Fibroblast of the aortic adventitia (primary cell): Measurements from ENCODE around the gene CELF5. TPM values are rescaled to one million over a fixed set of nuclear protein-coding genes. Genes with fewer than 3 reads are reported as not detected.
"Not testable (repeated sequence)": the region's sequence is repeated elsewhere in the genome, so short reads cannot be mapped to it uniquely, and the experiment has no call there.

Experiments
- DNase-seq: peaks from one replicate; pipeline ENCODE4 v3.0.0-alpha.2; 2010; ENCODE audit warnings: low read depth
- H3K4me3 ChIP-seq: 2 replicates; pipeline ENCODE4 v1.5.1; 2011; ENCODE audit warnings: low read depth, mild to moderate bottlenecking, control low read depth, low read length, moderate library complexity
- CTCF ChIP-seq: IDR thresholded peaks from 2 replicates; pipeline ENCODE4 v1.5.1; 2011; ENCODE audit warnings: mild to moderate bottlenecking, low read length, control low read depth, inconsistent platforms; ENCODE audit not compliant: insufficient read depth
- total RNA-seq: library from RNA; depleted of rRNA; stranded (reverse); fragments of >200 nt; gene quantifications from 2 replicates; pipeline ENCODE4 v1.2.3, GENCODE V29; 2012; ENCODE audit warnings: low replicate concordance

The CELF5 gene
- total RNA-seq, 1 donor: not detected

- H3K4me3 ChIP-seq: no peak overlapping the region
- no peak for TF ChIP-seq CTCF
Observed at GRCh38 chr19:3213159-3213558, 11.3 kb upstream of the CELF5 start.

GRCh38 chr19:3216874-3217273 lies 7.6 kb upstream of the CELF5 start:
- H3K4me3 ChIP-seq: no peak overlapping the region
- DNase-seq: no peak
- TF ChIP-seq CTCF: no peak

More at GRCh38 chr19:3213159-3213558, 11.3 kb upstream of the CELF5 start:
- no peak for DNase-seq

GRCh38 chr19:3220576-3220975 lies 3.9 kb upstream of the CELF5 start:
- TF ChIP-seq CTCF: no peak
- no peak for DNase-seq
- H3K4me3 ChIP-seq: no peak overlapping the region

GRCh38 chr19:3221576-3221975 lies 2.9 kb upstream of the CELF5 start:
- DNase-seq, H3K4me3 ChIP-seq: not testable (repeated sequence)

GRCh38 chr19:3222709-3223108 lies 1.8 kb upstream of the CELF5 start:
- no peak for DNase-seq
- TF ChIP-seq CTCF: no peak
- no peak overlapping the region for H3K4me3 ChIP-seq

- no peak for TF ChIP-seq CTCF
- no peak overlapping the region for H3K4me3 ChIP-seq
- DNase-seq: no peak
Observed at GRCh38 chr19:3225169-3225485, 666 bp downstream of the CELF5 start.

- no peak for TF ChIP-seq CTCF
Observed at GRCh38 chr19:3225677-3226093, 1.2 kb downstream of the CELF5 start.

GRCh38 chr19:3227054-3227626 lies 2.7 kb downstream of the CELF5 start:
- no peak overlapping the region for H3K4me3 ChIP-seq
- no peak for DNase-seq
- TF ChIP-seq CTCF: no peak

More at GRCh38 chr19:3225677-3226093, 1.2 kb downstream of the CELF5 start:
- DNase-seq: no peak
- no peak overlapping the region for H3K4me3 ChIP-seq
